Astrocyte (in vitro differentiated cells and primary cell): ENCODE data around the gene SOX5. TPM values are rescaled to one million over a fixed set of nuclear protein-coding genes. Genes with fewer than 3 reads are reported as not detected.

ENCODE experiments used
- DNase-seq: peaks from one replicate; pipeline ENCODE4 v3.0.0-alpha.2; 2010; ENCODE audit warnings: low read depth
- FAIRE-seq: peaks from 2 replicates; lab custom pipeline; 2011; peaks lifted over from hg19 to GRCh38; lab: Jason Lieb, UNC
- H2AFZ ChIP-seq: 2 replicates; pipeline ENCODE4 v1.6.0; 2012; ENCODE audit warnings: low read depth, low read length, inconsistent platforms
- H3K27ac ChIP-seq: 2 replicates; pipeline ENCODE4 v1.5.1; 2011; ENCODE audit warnings: low read depth, low read length, inconsistent platforms
- H3K27me3 ChIP-seq: 2 replicates; pipeline ENCODE4 v1.6.0; 2011; ENCODE audit warnings: low read length, inconsistent platforms; ENCODE audit not compliant: insufficient read depth
- H3K36me3 ChIP-seq: 2 replicates; pipeline ENCODE4 v1.5.1; 2011; ENCODE audit warnings: low read length, inconsistent platforms; ENCODE audit not compliant: insufficient read depth
- H3K4me1 ChIP-seq: 2 replicates; pipeline ENCODE4 v1.5.1; 2011; ENCODE audit warnings: low read length, inconsistent platforms; ENCODE audit not compliant: insufficient read depth
- H3K4me2 ChIP-seq: 2 replicates; pipeline ENCODE4 v1.6.0; 2012; ENCODE audit warnings: low read length, inconsistent platforms
- H3K4me3 ChIP-seq: 2 replicates; pipeline ENCODE4 v1.5.1; 2011; ENCODE audit warnings: low read depth, mild to moderate bottlenecking, low read length, inconsistent platforms; ENCODE audit not compliant: insufficient read depth
- H3K79me2 ChIP-seq: 2 replicates; pipeline ENCODE4 v1.6.0; 2012; ENCODE audit warnings: mild to moderate bottlenecking, low read length, inconsistent platforms; ENCODE audit not compliant: insufficient read depth
- H3K9ac ChIP-seq: 2 replicates; pipeline ENCODE4 v1.6.0; 2012; ENCODE audit warnings: mild to moderate bottlenecking, low read length, inconsistent platforms
- H3K9me3 ChIP-seq: 2 replicates; pipeline ENCODE4 v1.5.1; 2012; ENCODE audit warnings: low read depth, mild to moderate bottlenecking, low read length, inconsistent platforms; ENCODE audit not compliant: insufficient read depth
- H4K20me1 ChIP-seq: 2 replicates; pipeline ENCODE4 v1.6.0; 2012; ENCODE audit warnings: low read length, inconsistent platforms; ENCODE audit not compliant: insufficient read depth
- H3K27ac Mint-ChIP-seq: one replicate; pipeline ENCODE4 v1.8.0; 2021; ENCODE audit warnings: mild to moderate bottlenecking, mixed read lengths; ENCODE audit not compliant: unreplicated experiment
- H3K27me3 Mint-ChIP-seq: one replicate; pipeline ENCODE4 v1.8.0; 2021; ENCODE audit warnings: low read depth, mixed read lengths; ENCODE audit not compliant: unreplicated experiment
- H3K36me3 Mint-ChIP-seq: one replicate; pipeline ENCODE4 v1.8.0; 2021; ENCODE audit warnings: low read depth, mixed read lengths; ENCODE audit not compliant: unreplicated experiment
- H3K4me1 Mint-ChIP-seq: one replicate; pipeline ENCODE4 v1.8.0; 2021; ENCODE audit warnings: low read depth, mixed read lengths; ENCODE audit not compliant: unreplicated experiment
- H3K4me3 Mint-ChIP-seq: one replicate; pipeline ENCODE4 v1.8.0; 2021; ENCODE audit warnings: mild to moderate bottlenecking, moderate library complexity, mixed read lengths; ENCODE audit not compliant: unreplicated experiment
- H3K9me3 Mint-ChIP-seq: one replicate; pipeline ENCODE4 v1.8.0; 2021; ENCODE audit warnings: mild to moderate bottlenecking, mixed read lengths; ENCODE audit not compliant: unreplicated experiment
- CTCF ChIP-seq: IDR thresholded peaks from 2 replicates; pipeline ENCODE4 v1.5.1; 2011; ENCODE audit warnings: low read depth, mild to moderate bottlenecking, inconsistent platforms, low read length, moderate library complexity; ENCODE audit not compliant: insufficient read depth
- EZH2 ChIP-seq: IDR thresholded peaks from 2 replicates; pipeline ENCODE4 v1.6.1; 2012; ENCODE audit warnings: mild to moderate bottlenecking, low read length, inconsistent platforms; ENCODE audit not compliant: insufficient read depth
- total RNA-seq: library from RNA; stranded (reverse); gene quantifications from 2 replicates; pipeline ENCODE4 v1.2.1, GENCODE V29; 2021

SOX5 gene
- total RNA-seq, 1 donor from 2014 or later = 13.7 TPM

- H3K9me3 ChIP-seq = no peaks in the 10 kb centered on the region
- no peak overlapping the region for H3K4me2 ChIP-seq
- H3K27ac ChIP-seq = no peak overlapping the region
- no peaks in the 10 kb centered on the region for H3K9me3 Mint-ChIP-seq
- no peaks in the 10 kb centered on the region for H3K27me3 ChIP-seq
- H3K36me3 Mint-ChIP-seq = peaks cover 1% of the 10 kb centered on the region
- FAIRE-seq = no peak
- no peak overlapping the region for H2AFZ ChIP-seq
- H3K4me1 Mint-ChIP-seq = no peaks in the 10 kb centered on the region
- no peaks in the 10 kb centered on the region for H3K79me2 ChIP-seq
- no peaks in the 10 kb centered on the region for H3K36me3 ChIP-seq
- H3K27me3 Mint-ChIP-seq = no peaks in the 10 kb centered on the region
- no peak for DNase-seq
- no peak overlapping the region for H3K9ac ChIP-seq
- no peak overlapping the region for H3K27ac Mint-ChIP-seq
- no peak for TF ChIP-seq CTCF
- no peak for TF ChIP-seq EZH2
- H3K4me3 ChIP-seq = no peak overlapping the region
- H3K4me3 Mint-ChIP-seq = no peak overlapping the region
- H4K20me1 ChIP-seq = no peaks in the 10 kb centered on the region
- H3K4me1 ChIP-seq = no peaks in the 10 kb centered on the region
Measured at GRCh38 chr12:23543767-23544166, 405.7 kb downstream of the SOX5 start.

GRCh38 chr12:23542187-23542586 is 407.3 kb downstream of the SOX5 start:
- H3K9ac ChIP-seq = no peak overlapping the region
- no peak overlapping the region for H3K27ac ChIP-seq
- TF ChIP-seq CTCF (no peak), EZH2 (no peak)
- Mint-ChIP-seq H3K27ac (no peak overlapping the region), H3K9me3 (no peaks in the 10 kb centered on the region), H3K27me3 (no peaks in the 10 kb centered on the region), H3K4me3 (no peak overlapping the region), H3K36me3 (peaks cover 3% of the 10 kb centered on the region), H3K4me1 (no peaks in the 10 kb centered on the region)
- no peaks in the 10 kb centered on the region for H3K79me2 ChIP-seq
- no peaks in the 10 kb centered on the region for H4K20me1 ChIP-seq
- H3K4me2 ChIP-seq = no peak overlapping the region
- H3K4me3 ChIP-seq = no peak overlapping the region
- FAIRE-seq = no peak
- H3K27me3 ChIP-seq = no peaks in the 10 kb centered on the region
- no peaks in the 10 kb centered on the region for H3K4me1 ChIP-seq
- no peaks in the 10 kb centered on the region for H3K36me3 ChIP-seq
- no peaks in the 10 kb centered on the region for H3K9me3 ChIP-seq
- no peak overlapping the region for H2AFZ ChIP-seq
- no peak for DNase-seq

GRCh38 chr12:23540572-23540971 is 408.9 kb downstream of the SOX5 start:
- TF ChIP-seq CTCF (no peak), EZH2 (no peak)
- H3K36me3 Mint-ChIP-seq = peaks cover 3% of the 10 kb centered on the region
- no peak for FAIRE-seq

More at GRCh38 chr12:23540572-23540971, 408.9 kb downstream of the SOX5 start:
- no peaks in the 10 kb centered on the region for H3K36me3 ChIP-seq
- no peaks in the 10 kb centered on the region for H3K4me1 ChIP-seq
- no peaks in the 10 kb centered on the region for H3K9me3 ChIP-seq
- no peak for DNase-seq
- peak overlapping the region; percentile 31 for H2AFZ ChIP-seq
- no peaks in the 10 kb centered on the region for H3K27me3 ChIP-seq
- no peak overlapping the region for H3K9ac ChIP-seq
- no peak overlapping the region for H3K4me3 ChIP-seq
- Mint-ChIP-seq H3K27ac (no peak overlapping the region), H3K4me3 (no peak overlapping the region), H3K4me1 (no peaks in the 10 kb centered on the region), H3K27me3 (no peaks in the 10 kb centered on the region), H3K9me3 (no peaks in the 10 kb centered on the region)
- H3K4me2 ChIP-seq = no peak overlapping the region
- H4K20me1 ChIP-seq = no peaks in the 10 kb centered on the region
- H3K79me2 ChIP-seq = no peaks in the 10 kb centered on the region
- no peak overlapping the region for H3K27ac ChIP-seq
